SH-SY5Y (cell line): ENCODE data around the gene HES4.

Experiments used
- GATA2 ChIP-seq: IDR thresholded peaks from 2 replicates; pipeline ENCODE4 v1.6.1; 2011; ENCODE audit warnings: mild to moderate bottlenecking, low read depth, low read length
- GATA3 ChIP-seq: IDR thresholded peaks from 2 replicates; pipeline ENCODE4 v1.6.1; 2011; ENCODE audit warnings: low read depth, mild to moderate bottlenecking, low read length, moderate library complexity

DNA sequence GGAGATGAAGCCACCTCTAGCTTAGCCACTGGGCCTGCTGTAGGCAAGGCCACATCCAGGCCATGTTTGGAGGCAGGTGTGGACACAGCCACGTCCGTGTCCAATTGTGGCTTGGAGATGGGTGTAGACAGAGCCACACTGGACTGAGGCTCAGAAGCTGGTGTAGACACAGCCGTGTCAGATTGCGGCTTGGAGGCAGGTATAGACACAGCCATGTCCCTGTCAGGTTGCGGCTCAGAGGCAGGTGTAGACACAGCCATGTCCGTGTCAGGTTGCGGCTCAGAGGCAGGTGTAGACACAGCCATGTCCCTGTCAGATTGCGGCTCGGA lies 20.2 kb downstream of the HES4 start:
- TF ChIP-seq GATA3 (no peak), GATA2 (no peak)
